HG03135 (cell line): ENCODE results near the gene HECW1.
"Not testable (repeated sequence)": the region's sequence is repeated elsewhere in the genome, so short reads cannot be mapped to it uniquely, and the experiment has no call there.

Experiments used
- ATAC-seq: cut with Tn5 transposase; IDR thresholded peaks from one replicate; pipeline ENCODE4 v1.9.1; 2021; ENCODE audit warnings: mild to moderate bottlenecking, moderate library complexity; ENCODE audit not compliant: unreplicated experiment

HECW1 gene

GRCh38 chr7:43111630-43112458 lies 603 bp upstream of the HECW1 start:
- no peak for ATAC-seq

GRCh38 chr7:43112941-43113621 lies 634 bp downstream of the HECW1 start:
- no peak for ATAC-seq

GRCh38 chr7:43113622-43114457 lies 1.4 kb downstream of the HECW1 start:
- no peak for ATAC-seq

GRCh38 chr7:43114458-43114780 lies 2.0 kb downstream of the HECW1 start:
- ATAC-seq: no peak

- no peak for ATAC-seq
Observed at GRCh38 chr7:43116451-43116850, 4.0 kb downstream of the HECW1 start.

GRCh38 chr7:43117095-43117494 lies 4.6 kb downstream of the HECW1 start:
- ATAC-seq: no peak

GRCh38 chr7:43117861-43118260 lies 5.4 kb downstream of the HECW1 start:
- ATAC-seq: no peak

GRCh38 chr7:43118313-43118712 lies 5.9 kb downstream of the HECW1 start:
- ATAC-seq: no peak

- no peak for ATAC-seq
Observed at GRCh38 chr7:43119371-43120075, 7.1 kb downstream of the HECW1 start.

- no peak for ATAC-seq
Observed at GRCh38 chr7:43121973-43122372, 9.5 kb downstream of the HECW1 start.

GRCh38 chr7:43123457-43123856 lies 11.0 kb downstream of the HECW1 start:
- no peak for ATAC-seq

- ATAC-seq: no peak
Observed at GRCh38 chr7:43124388-43124787, 11.9 kb downstream of the HECW1 start.

- ATAC-seq: no peak
Observed at GRCh38 chr7:43130347-43130746, 17.9 kb downstream of the HECW1 start.

GRCh38 chr7:43135129-43135528 lies 22.7 kb downstream of the HECW1 start:
- no peak for ATAC-seq

GRCh38 chr7:43136064-43136463 lies 23.6 kb downstream of the HECW1 start:
- no peak for ATAC-seq

- not testable (repeated sequence) for ATAC-seq
Observed at GRCh38 chr7:43137121-43137744, 24.8 kb downstream of the HECW1 start.

GRCh38 chr7:43137811-43138210 lies 25.4 kb downstream of the HECW1 start:
- ATAC-seq: no peak

GRCh38 chr7:43138710-43139109 lies 26.3 kb downstream of the HECW1 start:
- no peak for ATAC-seq

- ATAC-seq: no peak
Observed at GRCh38 chr7:43139137-43139536, 26.7 kb downstream of the HECW1 start.

- no peak for ATAC-seq
Observed at GRCh38 chr7:43140186-43140585, 27.7 kb downstream of the HECW1 start.

GRCh38 chr7:43141091-43141490 lies 28.6 kb downstream of the HECW1 start:
- no peak for ATAC-seq
